Hepatocyte (in vitro differentiated cells): ENCODE data around the gene KLK8. TPM values are rescaled to one million over a fixed set of nuclear protein-coding genes. Genes with fewer than 3 reads are reported as not detected.

ENCODE experiments used
- DNase-seq: peaks from one replicate; pipeline ENCODE4 v3.0.0-alpha.2; 2016; ENCODE audit warnings: low spot score
- H2AFZ ChIP-seq: fragments of 200-600 bp; sonication (generic); 2 replicates; pipeline ENCODE4 v1.6.0; 2016; ENCODE audit warnings: antibody characterized with exemption, mild to moderate bottlenecking
- H3K27ac ChIP-seq: fragments of 200-600 bp; sonication (generic); 2 replicates; pipeline ENCODE4 v1.5.1; 2016; ENCODE audit warnings: mild to moderate bottlenecking
- H3K27me3 ChIP-seq: fragments of 200-600 bp; sonication (generic); 2 replicates; pipeline ENCODE4 v1.6.1; 2016
- H3K36me3 ChIP-seq: fragments of 200-600 bp; sonication (generic); replicated peaks from 2 replicates; pipeline ENCODE4 v1.5.1; 2016; ENCODE audit warnings: low read depth; ENCODE audit not compliant: insufficient read depth
- H3K4me1 ChIP-seq: fragments of 200-600 bp; sonication (generic); 2 replicates; pipeline ENCODE4 v1.5.1; 2016; ENCODE audit warnings: mild to moderate bottlenecking, moderate library complexity; ENCODE audit not compliant: insufficient read depth
- H3K4me2 ChIP-seq: fragments of 200-600 bp; sonication (generic); 2 replicates; pipeline ENCODE4 v1.6.0; 2016
- H3K4me3 ChIP-seq: fragments of 200-600 bp; sonication (generic); 2 replicates; pipeline ENCODE4 v1.5.1; 2016; ENCODE audit warnings: mild to moderate bottlenecking
- H3K79me2 ChIP-seq: fragments of 200-600 bp; sonication (generic); 2 replicates; pipeline ENCODE4 v1.6.0; 2017; ENCODE audit warnings: mild to moderate bottlenecking
- H3K9me2 ChIP-seq: fragments of 200-600 bp; sonication (generic); replicated peaks from 2 replicates; pipeline ENCODE4 v1.6.0; 2017; ENCODE audit warnings: mild to moderate bottlenecking; ENCODE audit not compliant: insufficient read depth
- H3K9me3 ChIP-seq: fragments of 200-600 bp; sonication (generic); 2 replicates; pipeline ENCODE4 v1.5.1; 2016; ENCODE audit warnings: low read depth, mild to moderate bottlenecking
- H4K20me1 ChIP-seq: fragments of 200-600 bp; sonication (generic); 2 replicates; pipeline ENCODE4 v1.6.0; 2016; ENCODE audit warnings: mild to moderate bottlenecking; ENCODE audit not compliant: insufficient read depth, poor library complexity, severe bottlenecking
- EZH2 ChIP-seq: fragments of 200-600 bp; sonication (generic); IDR thresholded peaks from 2 replicates; pipeline ENCODE4 v1.6.1; 2016; ENCODE audit warnings: antibody characterized with exemption, mild to moderate bottlenecking, borderline replicate concordance
- EZH2phosphoT487 ChIP-seq: fragments of 200-600 bp; sonication (generic); IDR thresholded peaks from one replicate; pipeline ENCODE4 v1.6.1; 2018; ENCODE audit warnings: antibody characterized with exemption, mild to moderate bottlenecking, low read depth, moderate library complexity; ENCODE audit not compliant: unreplicated experiment, severe bottlenecking
- WGBS: methylation state at CpG from one replicate; pipeline ENCODE4 v1.1.6; 2016; ENCODE audit warnings: low lambda C conversion rate; ENCODE audit errors: missing lambda C conversion rate; 5-methylcytosine and 5-hydroxymethylcytosine counted together
- polyA plus RNA-seq: library from polyadenylated mRNA; unstranded; fragments of >200 nt; fragmentation: Nextera tagmentation; extraction: Ambion mirVana; gene quantifications from 2 replicates; pipeline ENCODE4 v1.2.1, GENCODE V29; 2016
- total RNA-seq: library from RNA; depleted of rRNA; stranded (reverse); fragments of >200 nt; gene quantifications from 2 replicates; pipeline ENCODE4 v1.2.3, GENCODE V29; 2014
- TF ChIP-seq, protein P1 (sequence below): fragments of 200-600 bp; sonication (generic); IDR thresholded peaks from 2 replicates; pipeline ENCODE4 v1.5.1; 2016; ENCODE audit warnings: antibody characterized with exemption, mild to moderate bottlenecking; ENCODE audit not compliant: poor library complexity

Gene KLK8
- total and polyA plus RNA-seq, 2 experiments from 2014 or later, result 0.87 to 5.4 TPM

DNA sequence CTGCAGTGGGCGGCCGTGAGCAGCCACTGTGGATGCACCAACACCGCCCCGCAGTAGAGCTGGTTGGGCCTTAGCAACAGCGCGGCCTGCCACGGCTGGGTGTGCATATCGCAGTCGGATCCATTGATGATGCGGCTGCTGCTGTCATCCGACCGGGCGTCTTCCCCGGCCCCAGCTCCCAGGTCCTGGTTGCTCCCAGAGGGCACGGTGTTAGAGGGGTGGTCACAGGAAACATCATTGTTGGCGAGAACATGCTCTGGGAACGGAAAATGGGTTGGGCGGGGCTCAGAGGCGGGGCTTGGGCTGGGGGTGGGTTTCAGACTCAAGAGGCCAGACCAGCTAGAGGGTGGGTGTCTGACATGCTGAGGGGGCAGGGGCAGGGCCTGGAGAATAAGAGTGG, 51.5 kb downstream of the KLK8 start:
- Histone ChIP-seq H3K4me2 (no peak overlapping the region), H3K27ac (no peak overlapping the region)

DNA sequence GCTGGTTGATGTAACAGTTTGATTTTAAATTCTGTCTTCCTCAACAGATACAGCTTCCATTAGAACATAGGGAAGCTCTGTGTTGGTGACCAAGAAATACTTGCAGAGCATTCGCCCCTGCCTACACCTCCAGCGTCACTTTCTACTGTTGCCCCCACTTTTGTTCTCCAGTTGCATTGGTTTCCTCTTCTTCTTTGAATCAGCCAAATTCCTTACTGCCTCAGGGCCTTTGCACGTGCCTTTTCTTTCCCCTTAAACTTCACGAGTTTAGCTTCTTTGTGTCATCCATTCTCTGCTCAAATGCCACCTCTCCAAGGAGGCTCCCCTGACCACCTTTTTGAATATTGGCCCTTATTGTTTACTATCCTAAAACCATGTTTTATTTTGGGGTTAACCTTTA, 54.3 kb downstream of the KLK8 start:
- no peaks in the 10 kb centered on the region for H3K79me2 ChIP-seq
- no peak overlapping the region for H3K4me3 ChIP-seq
- H3K9me2 ChIP-seq, result no peaks in the 10 kb centered on the region
- no peaks in the 10 kb centered on the region for H3K4me1 ChIP-seq
- no peak overlapping the region for H2AFZ ChIP-seq
- WGBS, result 74% methylated on average over 4 of the region's 4 CpGs
- no peaks in the 10 kb centered on the region for H4K20me1 ChIP-seq
- no peaks in the 10 kb centered on the region for H3K27me3 ChIP-seq
- H3K36me3 ChIP-seq, result no peaks in the 10 kb centered on the region
- H3K4me2 ChIP-seq, result no peak overlapping the region
- TF ChIP-seq, protein P1, sequence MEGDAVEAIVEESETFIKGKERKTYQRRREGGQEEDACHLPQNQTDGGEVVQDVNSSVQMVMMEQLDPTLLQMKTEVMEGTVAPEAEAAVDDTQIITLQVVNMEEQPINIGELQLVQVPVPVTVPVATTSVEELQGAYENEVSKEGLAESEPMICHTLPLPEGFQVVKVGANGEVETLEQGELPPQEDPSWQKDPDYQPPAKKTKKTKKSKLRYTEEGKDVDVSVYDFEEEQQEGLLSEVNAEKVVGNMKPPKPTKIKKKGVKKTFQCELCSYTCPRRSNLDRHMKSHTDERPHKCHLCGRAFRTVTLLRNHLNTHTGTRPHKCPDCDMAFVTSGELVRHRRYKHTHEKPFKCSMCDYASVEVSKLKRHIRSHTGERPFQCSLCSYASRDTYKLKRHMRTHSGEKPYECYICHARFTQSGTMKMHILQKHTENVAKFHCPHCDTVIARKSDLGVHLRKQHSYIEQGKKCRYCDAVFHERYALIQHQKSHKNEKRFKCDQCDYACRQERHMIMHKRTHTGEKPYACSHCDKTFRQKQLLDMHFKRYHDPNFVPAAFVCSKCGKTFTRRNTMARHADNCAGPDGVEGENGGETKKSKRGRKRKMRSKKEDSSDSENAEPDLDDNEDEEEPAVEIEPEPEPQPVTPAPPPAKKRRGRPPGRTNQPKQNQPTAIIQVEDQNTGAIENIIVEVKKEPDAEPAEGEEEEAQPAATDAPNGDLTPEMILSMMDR, result no peak
- TF ChIP-seq EZH2 (no peak), EZH2phosphoT487 (no peak)
- H3K9me3 ChIP-seq, result no peaks in the 10 kb centered on the region
- DNase-seq, result no peak
- no peak overlapping the region for H3K27ac ChIP-seq

More for the DNA sequence above, 51.5 kb downstream of the KLK8 start:
- H3K27me3 ChIP-seq, result no peaks in the 10 kb centered on the region
- TF ChIP-seq EZH2 (no peak), EZH2phosphoT487 (no peak)
- TF ChIP-seq, protein P1, result no peak
- no peak overlapping the region for H3K4me3 ChIP-seq
- H3K4me1 ChIP-seq, result no peaks in the 10 kb centered on the region
- H3K9me3 ChIP-seq, result no peaks in the 10 kb centered on the region
- H3K79me2 ChIP-seq, result no peaks in the 10 kb centered on the region
- no peaks in the 10 kb centered on the region for H3K9me2 ChIP-seq
- 88% methylated on average over 17 of the region's 19 CpGs for WGBS
- no peaks in the 10 kb centered on the region for H3K36me3 ChIP-seq
- no peak overlapping the region for H2AFZ ChIP-seq
- H4K20me1 ChIP-seq, result no peaks in the 10 kb centered on the region
- DNase-seq, result no peak

Other genes starting within 250 kb of the KLK8 start
- gene GPR32, start 231.1 kb downstream of the KLK8 start, total RNA-seq, result not detected in 2 replicates
- gene GPR32, start 231.1 kb downstream of the KLK8 start, polyA plus RNA-seq, result not detected in 2 replicates
- not detected in 2 replicates for gene ACP4, start 211.2 kb downstream of the KLK8 start, total RNA-seq
- not detected in 2 replicates for gene ACP4, start 211.2 kb downstream of the KLK8 start, polyA plus RNA-seq
- 2.7 and 3.9 TPM in 2 replicates for gene KLK1, start 177.8 kb downstream of the KLK8 start, total RNA-seq
- gene KLK1, start 177.8 kb downstream of the KLK8 start, polyA plus RNA-seq, result 6.6 and 8.2 TPM in 2 replicates
- gene KLK15, start 168.0 kb downstream of the KLK8 start, total RNA-seq, result not detected in 2 replicates
- not detected in 2 replicates for gene KLK15, start 168.0 kb downstream of the KLK8 start, polyA plus RNA-seq
- not detected in 2 replicates for gene KLK3, start 146.7 kb downstream of the KLK8 start, total RNA-seq
- gene KLK3, start 146.7 kb downstream of the KLK8 start, polyA plus RNA-seq, result 0.60 TPM in 1 of 2 replicates, not detected in the other
- not detected in 2 replicates for gene KLK2, start 128.2 kb downstream of the KLK8 start, total RNA-seq
- not detected in 2 replicates for gene KLK2, start 128.2 kb downstream of the KLK8 start, polyA plus RNA-seq
- not detected in 2 replicates for gene KLK4, start 90.2 kb downstream of the KLK8 start, total RNA-seq
- 0.28 and 0.33 TPM in 2 replicates for gene KLK4, start 90.2 kb downstream of the KLK8 start, polyA plus RNA-seq
- not detected in 2 replicates for gene KLK5, start 48.6 kb downstream of the KLK8 start, total RNA-seq
- 0.24 TPM in 1 of 2 replicates, not detected in the other for gene KLK5, start 48.6 kb downstream of the KLK8 start, polyA plus RNA-seq
- 1.1 and 2.0 TPM in 2 replicates for gene KLK6, start 32.0 kb downstream of the KLK8 start, total RNA-seq
- 5.4 and 7.6 TPM in 2 replicates for gene KLK6, start 32.0 kb downstream of the KLK8 start, polyA plus RNA-seq
- gene KLK7, start 17.7 kb downstream of the KLK8 start, total RNA-seq, result 0.20 and 3.9 TPM in 2 replicates
- gene KLK7, start 17.7 kb downstream of the KLK8 start, polyA plus RNA-seq, result 1.1 and 2.8 TPM in 2 replicates
- gene KLK10, start 18.1 kb upstream of the KLK8 start, total RNA-seq, result 0.10 and 1.8 TPM in 2 replicates
- gene KLK10, start 18.1 kb upstream of the KLK8 start, polyA plus RNA-seq, result 1.3 and 3.4 TPM in 2 replicates
- gene KLK11, start 25.0 kb upstream of the KLK8 start, total RNA-seq, result 1.4 TPM in 1 of 2 replicates, not detected in the other
- gene KLK11, start 25.0 kb upstream of the KLK8 start, polyA plus RNA-seq, result 2.2 and 2.6 TPM in 2 replicates
- 0.80 TPM in 1 of 2 replicates, not detected in the other for gene KLK12, start 33.4 kb upstream of the KLK8 start, total RNA-seq
- gene KLK12, start 33.4 kb upstream of the KLK8 start, polyA plus RNA-seq, result 2.3 TPM in 1 of 2 replicates, not detected in the other
- gene KLK13, start 63.5 kb upstream of the KLK8 start, total RNA-seq, result 0.36 TPM in 1 of 2 replicates, not detected in the other
- gene KLK13, start 63.5 kb upstream of the KLK8 start, polyA plus RNA-seq, result 0.52 and 1.0 TPM in 2 replicates
- gene KLK14, start 81.3 kb upstream of the KLK8 start, total RNA-seq, result 0.13 TPM in 1 of 2 replicates, not detected in the other
- gene KLK14, start 81.3 kb upstream of the KLK8 start, polyA plus RNA-seq, result not detected in 2 replicates
- gene CTU1, start 106.8 kb upstream of the KLK8 start, total RNA-seq, result 6.7 and 7.7 TPM in 2 replicates
- 12.6 and 15.9 TPM in 2 replicates for gene CTU1, start 106.8 kb upstream of the KLK8 start, polyA plus RNA-seq
- 0.20 and 0.77 TPM in 2 replicates for gene SIGLEC9, start 123.3 kb upstream of the KLK8 start, total RNA-seq
- gene SIGLEC9, start 123.3 kb upstream of the KLK8 start, polyA plus RNA-seq, result 1.4 and 1.5 TPM in 2 replicates
- 0.53 and 0.84 TPM in 2 replicates for gene SIGLEC7, start 140.7 kb upstream of the KLK8 start, total RNA-seq
- 0.24 and 0.72 TPM in 2 replicates for gene SIGLEC7, start 140.7 kb upstream of the KLK8 start, polyA plus RNA-seq
- 0.23 TPM in 1 of 2 replicates, not detected in the other for gene CD33, start 223.5 kb upstream of the KLK8 start, total RNA-seq
- gene CD33, start 223.5 kb upstream of the KLK8 start, polyA plus RNA-seq, result 0.57 TPM in 1 of 2 replicates, not detected in the other
- not detected in 2 replicates for gene SIGLECL1, start 249.5 kb upstream of the KLK8 start, total RNA-seq
- not detected in 2 replicates for gene SIGLECL1, start 249.5 kb upstream of the KLK8 start, polyA plus RNA-seq